Gastrocnemius medialis (tissue), 4 donors: ENCODE data around the gene HIBCH.

Experiments used
- CTCF ChIP-seq, 5 experiments: fragments of 450-650 bp in 3 of 5; fragments of 200-600 bp in 2 of 5; sonication (generic) in 2 of 5; IDR thresholded peaks in 4 of 5; conservative IDR thresholded peaks in 1 of 5; 1 replicate in 4 of 5; 2 replicates in 1 of 5; pipeline ENCODE4 v1.5.1; 2016 to 2019; ENCODE audit warnings: antibody characterized with exemption in 5 of 5, mild to moderate bottlenecking in 3 of 5, moderate library complexity in 3 of 5
- POLR2A ChIP-seq, 2 donors: fragments of 450-650 bp; IDR thresholded peaks; one replicate each; pipeline ENCODE4 v1.6.1; 2017; ENCODE audit warnings: antibody characterized with exemption in 2 of 2, mild to moderate bottlenecking in 2 of 2, moderate library complexity in 2 of 2

- TF ChIP-seq CTCF (IDR thresholded peaks at IDR 0.05 in 4 of 5, conservative IDR thresholded peaks at IDR 0.05 in 1 of 5) (peak in 2 of 5 experiments; percentile 49 to 74), POLR2A (IDR thresholded peaks at IDR 0.05) (no peak)
These were observed 139.8 kb downstream of the HIBCH start for GRCh38 chr2:190179754-190180312.
